ENCODE data around the gene PIGU.

DNA sequence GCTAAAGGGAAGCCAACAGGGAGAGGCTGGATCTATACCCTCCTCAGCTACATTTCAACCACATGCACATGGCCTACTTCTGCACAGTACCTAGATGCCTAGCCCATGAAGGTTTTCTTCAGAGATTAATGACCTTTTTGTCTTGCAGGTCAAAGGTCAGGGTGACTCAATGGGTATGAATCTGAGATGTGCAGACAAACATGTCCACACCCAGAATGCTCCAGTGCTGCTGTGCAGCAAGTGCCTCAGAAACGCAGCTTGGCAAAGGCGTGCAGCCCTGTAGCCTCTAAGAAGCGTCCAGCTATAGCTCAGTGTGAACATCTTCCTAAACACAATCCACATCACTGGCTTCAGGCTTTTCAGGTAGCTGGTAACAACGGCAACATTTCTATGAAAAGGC, 94.0 kb downstream of the PIGU start:
- TF ChIP-seq, protein P1, sequence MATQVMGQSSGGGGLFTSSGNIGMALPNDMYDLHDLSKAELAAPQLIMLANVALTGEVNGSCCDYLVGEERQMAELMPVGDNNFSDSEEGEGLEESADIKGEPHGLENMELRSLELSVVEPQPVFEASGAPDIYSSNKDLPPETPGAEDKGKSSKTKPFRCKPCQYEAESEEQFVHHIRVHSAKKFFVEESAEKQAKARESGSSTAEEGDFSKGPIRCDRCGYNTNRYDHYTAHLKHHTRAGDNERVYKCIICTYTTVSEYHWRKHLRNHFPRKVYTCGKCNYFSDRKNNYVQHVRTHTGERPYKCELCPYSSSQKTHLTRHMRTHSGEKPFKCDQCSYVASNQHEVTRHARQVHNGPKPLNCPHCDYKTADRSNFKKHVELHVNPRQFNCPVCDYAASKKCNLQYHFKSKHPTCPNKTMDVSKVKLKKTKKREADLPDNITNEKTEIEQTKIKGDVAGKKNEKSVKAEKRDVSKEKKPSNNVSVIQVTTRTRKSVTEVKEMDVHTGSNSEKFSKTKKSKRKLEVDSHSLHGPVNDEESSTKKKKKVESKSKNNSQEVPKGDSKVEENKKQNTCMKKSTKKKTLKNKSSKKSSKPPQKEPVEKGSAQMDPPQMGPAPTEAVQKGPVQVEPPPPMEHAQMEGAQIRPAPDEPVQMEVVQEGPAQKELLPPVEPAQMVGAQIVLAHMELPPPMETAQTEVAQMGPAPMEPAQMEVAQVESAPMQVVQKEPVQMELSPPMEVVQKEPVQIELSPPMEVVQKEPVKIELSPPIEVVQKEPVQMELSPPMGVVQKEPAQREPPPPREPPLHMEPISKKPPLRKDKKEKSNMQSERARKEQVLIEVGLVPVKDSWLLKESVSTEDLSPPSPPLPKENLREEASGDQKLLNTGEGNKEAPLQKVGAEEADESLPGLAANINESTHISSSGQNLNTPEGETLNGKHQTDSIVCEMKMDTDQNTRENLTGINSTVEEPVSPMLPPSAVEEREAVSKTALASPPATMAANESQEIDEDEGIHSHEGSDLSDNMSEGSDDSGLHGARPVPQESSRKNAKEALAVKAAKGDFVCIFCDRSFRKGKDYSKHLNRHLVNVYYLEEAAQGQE (tag by site-specific recombination; IDR thresholded peaks at IDR 0.05), result no peak
- TF ChIP-seq, protein P2, sequence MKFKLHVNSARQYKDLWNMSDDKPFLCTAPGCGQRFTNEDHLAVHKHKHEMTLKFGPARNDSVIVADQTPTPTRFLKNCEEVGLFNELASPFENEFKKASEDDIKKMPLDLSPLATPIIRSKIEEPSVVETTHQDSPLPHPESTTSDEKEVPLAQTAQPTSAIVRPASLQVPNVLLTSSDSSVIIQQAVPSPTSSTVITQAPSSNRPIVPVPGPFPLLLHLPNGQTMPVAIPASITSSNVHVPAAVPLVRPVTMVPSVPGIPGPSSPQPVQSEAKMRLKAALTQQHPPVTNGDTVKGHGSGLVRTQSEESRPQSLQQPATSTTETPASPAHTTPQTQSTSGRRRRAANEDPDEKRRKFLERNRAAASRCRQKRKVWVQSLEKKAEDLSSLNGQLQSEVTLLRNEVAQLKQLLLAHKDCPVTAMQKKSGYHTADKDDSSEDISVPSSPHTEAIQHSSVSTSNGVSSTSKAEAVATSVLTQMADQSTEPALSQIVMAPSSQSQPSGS (tag by site-specific recombination; IDR thresholded peaks at IDR 0.05; ENCODE audit: low read depth), result no peak
- TF ChIP-seq, protein P3, sequence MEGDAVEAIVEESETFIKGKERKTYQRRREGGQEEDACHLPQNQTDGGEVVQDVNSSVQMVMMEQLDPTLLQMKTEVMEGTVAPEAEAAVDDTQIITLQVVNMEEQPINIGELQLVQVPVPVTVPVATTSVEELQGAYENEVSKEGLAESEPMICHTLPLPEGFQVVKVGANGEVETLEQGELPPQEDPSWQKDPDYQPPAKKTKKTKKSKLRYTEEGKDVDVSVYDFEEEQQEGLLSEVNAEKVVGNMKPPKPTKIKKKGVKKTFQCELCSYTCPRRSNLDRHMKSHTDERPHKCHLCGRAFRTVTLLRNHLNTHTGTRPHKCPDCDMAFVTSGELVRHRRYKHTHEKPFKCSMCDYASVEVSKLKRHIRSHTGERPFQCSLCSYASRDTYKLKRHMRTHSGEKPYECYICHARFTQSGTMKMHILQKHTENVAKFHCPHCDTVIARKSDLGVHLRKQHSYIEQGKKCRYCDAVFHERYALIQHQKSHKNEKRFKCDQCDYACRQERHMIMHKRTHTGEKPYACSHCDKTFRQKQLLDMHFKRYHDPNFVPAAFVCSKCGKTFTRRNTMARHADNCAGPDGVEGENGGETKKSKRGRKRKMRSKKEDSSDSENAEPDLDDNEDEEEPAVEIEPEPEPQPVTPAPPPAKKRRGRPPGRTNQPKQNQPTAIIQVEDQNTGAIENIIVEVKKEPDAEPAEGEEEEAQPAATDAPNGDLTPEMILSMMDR (tag by site-specific recombination; IDR thresholded peaks at IDR 0.05), result no peak
- TF ChIP-seq ZNF707 (tag by site-specific recombination; IDR thresholded peaks at IDR 0.05), result no peak
- TF ChIP-seq, protein P4, sequence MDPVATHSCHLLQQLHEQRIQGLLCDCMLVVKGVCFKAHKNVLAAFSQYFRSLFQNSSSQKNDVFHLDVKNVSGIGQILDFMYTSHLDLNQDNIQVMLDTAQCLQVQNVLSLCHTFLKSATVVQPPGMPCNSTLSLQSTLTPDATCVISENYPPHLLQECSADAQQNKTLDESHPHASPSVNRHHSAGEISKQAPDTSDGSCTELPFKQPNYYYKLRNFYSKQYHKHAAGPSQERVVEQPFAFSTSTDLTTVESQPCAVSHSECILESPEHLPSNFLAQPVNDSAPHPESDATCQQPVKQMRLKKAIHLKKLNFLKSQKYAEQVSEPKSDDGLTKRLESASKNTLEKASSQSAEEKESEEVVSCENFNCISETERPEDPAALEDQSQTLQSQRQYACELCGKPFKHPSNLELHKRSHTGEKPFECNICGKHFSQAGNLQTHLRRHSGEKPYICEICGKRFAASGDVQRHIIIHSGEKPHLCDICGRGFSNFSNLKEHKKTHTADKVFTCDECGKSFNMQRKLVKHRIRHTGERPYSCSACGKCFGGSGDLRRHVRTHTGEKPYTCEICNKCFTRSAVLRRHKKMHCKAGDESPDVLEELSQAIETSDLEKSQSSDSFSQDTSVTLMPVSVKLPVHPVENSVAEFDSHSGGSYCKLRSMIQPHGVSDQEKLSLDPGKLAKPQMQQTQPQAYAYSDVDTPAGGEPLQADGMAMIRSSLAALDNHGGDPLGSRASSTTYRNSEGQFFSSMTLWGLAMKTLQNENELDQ (tag by site-specific recombination; IDR thresholded peaks at IDR 0.05; ENCODE audit: low read depth), result no peak
- no peak for TF ChIP-seq SALL2 (tag by site-specific recombination; IDR thresholded peaks at IDR 0.05; ENCODE audit: borderline replicate concordance)
- no peak for TF ChIP-seq ZFP41 (tag by site-specific recombination; IDR thresholded peaks at IDR 0.05; ENCODE audit: borderline replicate concordance)
- TF ChIP-seq ZNF510 (tag by site-specific recombination; IDR thresholded peaks at IDR 0.05; ENCODE audit: insufficient replicate concordance), result no peak
- TF ChIP-seq, protein P5, sequence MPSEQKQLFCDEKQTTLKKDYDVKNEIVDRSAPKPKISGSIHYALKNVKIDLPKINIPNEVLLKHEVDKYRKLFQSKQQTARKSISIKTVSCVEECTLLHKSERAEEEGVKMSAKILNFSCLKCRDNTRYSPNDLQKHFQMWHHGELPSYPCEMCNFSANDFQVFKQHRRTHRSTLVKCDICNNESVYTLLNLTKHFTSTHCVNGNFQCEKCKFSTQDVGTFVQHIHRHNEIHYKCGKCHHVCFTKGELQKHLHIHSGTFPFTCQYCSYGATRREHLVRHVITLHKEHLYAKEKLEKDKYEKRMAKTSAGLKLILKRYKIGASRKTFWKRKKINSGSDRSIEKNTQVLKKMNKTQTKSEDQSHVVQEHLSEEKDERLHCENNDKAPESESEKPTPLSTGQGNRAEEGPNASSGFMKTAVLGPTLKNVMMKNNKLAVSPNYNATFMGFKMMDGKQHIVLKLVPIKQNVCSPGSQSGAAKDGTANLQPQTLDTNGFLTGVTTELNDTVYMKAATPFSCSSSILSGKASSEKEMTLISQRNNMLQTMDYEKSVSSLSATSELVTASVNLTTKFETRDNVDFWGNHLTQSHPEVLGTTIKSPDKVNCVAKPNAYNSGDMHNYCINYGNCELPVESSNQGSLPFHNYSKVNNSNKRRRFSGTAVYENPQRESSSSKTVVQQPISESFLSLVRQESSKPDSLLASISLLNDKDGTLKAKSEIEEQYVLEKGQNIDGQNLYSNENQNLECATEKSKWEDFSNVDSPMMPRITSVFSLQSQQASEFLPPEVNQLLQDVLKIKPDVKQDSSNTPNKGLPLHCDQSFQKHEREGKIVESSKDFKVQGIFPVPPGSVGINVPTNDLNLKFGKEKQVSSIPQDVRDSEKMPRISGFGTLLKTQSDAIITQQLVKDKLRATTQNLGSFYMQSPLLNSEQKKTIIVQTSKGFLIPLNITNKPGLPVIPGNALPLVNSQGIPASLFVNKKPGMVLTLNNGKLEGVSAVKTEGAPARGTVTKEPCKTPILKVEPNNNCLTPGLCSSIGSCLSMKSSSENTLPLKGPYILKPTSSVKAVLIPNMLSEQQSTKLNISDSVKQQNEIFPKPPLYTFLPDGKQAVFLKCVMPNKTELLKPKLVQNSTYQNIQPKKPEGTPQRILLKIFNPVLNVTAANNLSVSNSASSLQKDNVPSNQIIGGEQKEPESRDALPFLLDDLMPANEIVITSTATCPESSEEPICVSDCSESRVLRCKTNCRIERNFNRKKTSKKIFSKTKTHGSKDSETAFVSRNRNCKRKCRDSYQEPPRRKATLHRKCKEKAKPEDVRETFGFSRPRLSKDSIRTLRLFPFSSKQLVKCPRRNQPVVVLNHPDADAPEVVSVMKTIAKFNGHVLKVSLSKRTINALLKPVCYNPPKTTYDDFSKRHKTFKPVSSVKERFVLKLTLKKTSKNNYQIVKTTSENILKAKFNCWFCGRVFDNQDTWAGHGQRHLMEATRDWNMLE (tag by site-specific recombination; conservative IDR thresholded peaks at IDR 0.05; ENCODE audit: low read depth), result no peak

Measured in HEK293 (cell line).